ENCODE data around the gene PERCC1.

DNA sequence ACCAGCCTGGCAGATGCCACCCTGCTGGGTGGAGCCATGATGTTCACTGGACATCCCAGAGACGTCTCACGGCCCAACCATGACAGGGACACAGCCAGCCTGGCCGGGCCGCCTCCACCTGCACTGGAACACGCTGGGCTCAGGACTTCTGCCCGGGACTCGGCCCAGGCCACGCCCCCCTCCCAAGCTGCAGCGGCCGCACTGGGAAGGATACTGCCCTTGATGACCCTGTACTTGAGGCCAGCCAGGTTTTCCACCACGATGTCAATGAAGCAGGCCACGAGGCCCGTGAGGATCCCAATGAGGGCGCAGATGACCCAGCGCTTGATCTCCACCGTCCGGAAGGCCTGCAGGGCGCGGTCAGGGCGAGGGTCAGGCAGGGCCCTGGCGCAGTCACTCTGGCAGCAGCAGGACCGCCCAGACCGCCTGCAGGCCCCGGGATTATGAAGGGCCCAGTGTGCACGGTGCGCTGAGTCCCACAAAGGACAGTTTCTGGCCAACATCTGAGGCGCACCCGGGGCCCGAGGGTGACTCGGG is 29.8 kb downstream of the PERCC1 start:
- no peak for TF ChIP-seq EZH2phosphoT487 (IDR thresholded peaks at IDR 0.05; ENCODE audit: borderline replicate concordance, low read length)
- TF ChIP-seq, protein P1, sequence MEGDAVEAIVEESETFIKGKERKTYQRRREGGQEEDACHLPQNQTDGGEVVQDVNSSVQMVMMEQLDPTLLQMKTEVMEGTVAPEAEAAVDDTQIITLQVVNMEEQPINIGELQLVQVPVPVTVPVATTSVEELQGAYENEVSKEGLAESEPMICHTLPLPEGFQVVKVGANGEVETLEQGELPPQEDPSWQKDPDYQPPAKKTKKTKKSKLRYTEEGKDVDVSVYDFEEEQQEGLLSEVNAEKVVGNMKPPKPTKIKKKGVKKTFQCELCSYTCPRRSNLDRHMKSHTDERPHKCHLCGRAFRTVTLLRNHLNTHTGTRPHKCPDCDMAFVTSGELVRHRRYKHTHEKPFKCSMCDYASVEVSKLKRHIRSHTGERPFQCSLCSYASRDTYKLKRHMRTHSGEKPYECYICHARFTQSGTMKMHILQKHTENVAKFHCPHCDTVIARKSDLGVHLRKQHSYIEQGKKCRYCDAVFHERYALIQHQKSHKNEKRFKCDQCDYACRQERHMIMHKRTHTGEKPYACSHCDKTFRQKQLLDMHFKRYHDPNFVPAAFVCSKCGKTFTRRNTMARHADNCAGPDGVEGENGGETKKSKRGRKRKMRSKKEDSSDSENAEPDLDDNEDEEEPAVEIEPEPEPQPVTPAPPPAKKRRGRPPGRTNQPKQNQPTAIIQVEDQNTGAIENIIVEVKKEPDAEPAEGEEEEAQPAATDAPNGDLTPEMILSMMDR (conservative IDR thresholded peaks at IDR 0.05; ENCODE audit: low read depth, low read length), result no peak

Data from PC-3 (cell line).